Measurements from ENCODE around the gene SNX25. TPM values are rescaled to one million over a fixed set of nuclear protein-coding genes. Genes with fewer than 3 reads are reported as not detected.

The SNX25 gene
- total RNA-seq, 1 experiment from 2014 or later = 3.5 TPM

- no peak for TF ChIP-seq EZH2 (IDR thresholded peaks at IDR 0.05; ENCODE audit: borderline replicate concordance, low read depth, low read length, poor library complexity, severe bottlenecking)
- TF ChIP-seq CTCF (conservative IDR thresholded peaks at IDR 0.05; ENCODE audit: low read depth, low read length) = no peak
- BruUV-seq (replicated peaks) = no TSS peak
- no peaks in the 10 kb centered on the region for H3K9me3 ChIP-seq (ENCODE audit: low read depth, low read length, poor library complexity, severe bottlenecking)
- intact Hi-C loops (cut with micrococcal nuclease; ENCODE audit: unreplicated experiment) = no loop called here
- no peak overlapping the region for H3K27ac ChIP-seq (ENCODE audit: low read depth, low read length, poor library complexity, severe bottlenecking)
- CTCF ChIA-PET = no interaction called here
- no peak overlapping the region for H3K4me3 ChIP-seq (ENCODE audit: low read depth, low read length, poor library complexity, severe bottlenecking)
- no peaks in the 10 kb centered on the region for H3K36me3 ChIP-seq (ENCODE audit: insufficient read depth, low read length, poor library complexity, severe bottlenecking)
- peaks cover 5% of the 10 kb centered on the region for H3K4me1 ChIP-seq (ENCODE audit: insufficient read depth, low read length, poor library complexity, severe bottlenecking)
- POLR2A ChIA-PET (ENCODE audit: low non-redundant PET) = no interaction called here
- H3K27me3 ChIP-seq (replicated peaks; ENCODE audit: insufficient read depth, low read depth, low read length, poor library complexity) = no peaks in the 10 kb centered on the region
- no peak for DNase-seq (ENCODE audit: low spot score)
These were observed 62.8 kb downstream of the SNX25 start for GRCh38 chr4:185272245-185272644.

GRCh38 chr4:185275501-185275900, 66.1 kb downstream of the SNX25 start:
- ChIA-PET CTCF (no interaction called here), POLR2A (ENCODE audit: low non-redundant PET) (no interaction called here)
- TF ChIP-seq CTCF (conservative IDR thresholded peaks at IDR 0.05; ENCODE audit: low read depth, low read length) = no peak
- TF ChIP-seq EZH2 (IDR thresholded peaks at IDR 0.05; ENCODE audit: borderline replicate concordance, low read depth, low read length, poor library complexity, severe bottlenecking) = no peak
- H3K27me3 ChIP-seq (replicated peaks; ENCODE audit: insufficient read depth, low read depth, low read length, poor library complexity) = no peaks in the 10 kb centered on the region
- peaks cover 8% of the 10 kb centered on the region for H3K4me1 ChIP-seq (ENCODE audit: insufficient read depth, low read length, poor library complexity, severe bottlenecking)
- DNase-seq (ENCODE audit: low spot score) = no peak
- no peaks in the 10 kb centered on the region for H3K36me3 ChIP-seq (ENCODE audit: insufficient read depth, low read length, poor library complexity, severe bottlenecking)
- intact Hi-C loops (cut with micrococcal nuclease; ENCODE audit: unreplicated experiment) = no loop called here
- H3K4me3 ChIP-seq (ENCODE audit: low read depth, low read length, poor library complexity, severe bottlenecking) = no peak overlapping the region
- no TSS peak for BruUV-seq (replicated peaks)
- no peaks in the 10 kb centered on the region for H3K9me3 ChIP-seq (ENCODE audit: low read depth, low read length, poor library complexity, severe bottlenecking)
- H3K27ac ChIP-seq (ENCODE audit: low read depth, low read length, poor library complexity, severe bottlenecking) = no peak overlapping the region

GRCh38 chr4:185276036-185276435, 66.6 kb downstream of the SNX25 start:
- H3K36me3 ChIP-seq (ENCODE audit: insufficient read depth, low read length, poor library complexity, severe bottlenecking) = no peaks in the 10 kb centered on the region
- no TSS peak for BruUV-seq (replicated peaks)
- H3K9me3 ChIP-seq (ENCODE audit: low read depth, low read length, poor library complexity, severe bottlenecking) = no peaks in the 10 kb centered on the region
- no peak for DNase-seq (ENCODE audit: low spot score)
- ChIA-PET CTCF (no interaction called here), POLR2A (ENCODE audit: low non-redundant PET) (no interaction called here)
- intact Hi-C loops (cut with micrococcal nuclease; ENCODE audit: unreplicated experiment) = no loop called here
- H3K27ac ChIP-seq (ENCODE audit: low read depth, low read length, poor library complexity, severe bottlenecking) = no peak overlapping the region
- H3K4me1 ChIP-seq (ENCODE audit: insufficient read depth, low read length, poor library complexity, severe bottlenecking) = peaks cover 13% of the 10 kb centered on the region
- no peak overlapping the region for H3K4me3 ChIP-seq (ENCODE audit: low read depth, low read length, poor library complexity, severe bottlenecking)
- TF ChIP-seq CTCF (conservative IDR thresholded peaks at IDR 0.05; ENCODE audit: low read depth, low read length) (no peak), EZH2 (IDR thresholded peaks at IDR 0.05; ENCODE audit: borderline replicate concordance, low read depth, low read length, poor library complexity, severe bottlenecking) (no peak)
- H3K27me3 ChIP-seq (replicated peaks; ENCODE audit: insufficient read depth, low read depth, low read length, poor library complexity) = no peaks in the 10 kb centered on the region

All from A673 (cell line).